NOMO-1 (cell line): ENCODE measurements around the gene MYRIP.
A peak's percentile ranks its signal among the peaks of the same experiment; 100 is the strongest.
"Not testable (repeated sequence)": the region's sequence is repeated elsewhere in the genome, so short reads cannot be mapped to it uniquely, and the experiment has no call there.

Experiments used
- DNase-seq, 2 experiments: peaks; one replicate each; lab custom pipeline; 2025; ENCODE audit not compliant: unreplicated experiment in 2 of 2; lab: John Stamatoyannopoulos, UW

Gene MYRIP

DNA sequence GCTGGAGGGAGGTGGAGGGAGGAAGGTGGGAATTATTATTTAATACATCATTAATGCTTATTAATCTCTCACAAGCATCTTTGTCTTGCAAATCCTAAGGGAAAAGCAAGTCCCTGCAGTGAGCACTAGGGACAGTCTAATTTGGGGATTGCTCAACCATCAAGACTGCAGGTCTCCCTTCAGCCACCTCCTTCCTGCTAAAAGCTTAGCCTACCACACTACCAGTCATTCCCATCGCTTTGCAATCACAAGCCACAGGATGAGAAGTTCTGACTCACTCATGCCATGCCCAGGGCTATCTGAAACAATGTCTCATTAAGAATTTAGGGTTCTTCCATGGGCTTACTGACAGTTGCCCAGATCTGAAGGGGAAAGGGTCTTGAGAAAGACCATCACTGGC, 449.1 kb downstream of the MYRIP start:
- peak in 1 of 2 experiments; percentile 4 for DNase-seq

- DNase-seq, result no peak
These were observed 452.9 kb downstream of the MYRIP start for GRCh38 chr3:40262331-40262730.

GRCh38 chr3:40264451-40264850, 455.0 kb downstream of the MYRIP start:
- no peak for DNase-seq

DNA sequence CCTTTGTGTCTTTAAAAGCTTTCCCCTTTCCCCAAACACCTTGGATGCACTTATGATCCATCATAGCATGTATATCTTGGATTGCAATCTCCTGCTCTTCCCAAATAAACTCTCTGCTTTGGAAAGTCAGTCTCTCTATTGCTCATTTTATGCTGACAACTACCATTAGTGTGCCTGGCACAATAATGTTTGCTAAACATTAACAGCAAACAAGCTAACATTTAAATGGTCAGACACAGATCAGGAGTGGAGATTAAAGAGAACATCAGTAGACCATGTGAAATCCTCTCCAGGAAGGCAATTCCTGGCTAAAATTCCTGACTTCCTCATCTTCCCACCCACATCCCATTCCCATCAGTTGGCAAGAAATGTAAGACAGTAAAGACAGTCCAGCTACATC, 455.8 kb downstream of the MYRIP start:
- no peak for DNase-seq

GRCh38 chr3:40267937-40268724, 458.7 kb downstream of the MYRIP start:
- peak in 1 of 2 experiments; percentile 16 for DNase-seq

GRCh38 chr3:40268802-40269524, 459.6 kb downstream of the MYRIP start:
- DNase-seq, result no peak

GRCh38 chr3:40278791-40279190, 469.4 kb downstream of the MYRIP start:
- no peak for DNase-seq

GRCh38 chr3:40281995-40282394, 472.6 kb downstream of the MYRIP start:
- DNase-seq, result no peak

DNA sequence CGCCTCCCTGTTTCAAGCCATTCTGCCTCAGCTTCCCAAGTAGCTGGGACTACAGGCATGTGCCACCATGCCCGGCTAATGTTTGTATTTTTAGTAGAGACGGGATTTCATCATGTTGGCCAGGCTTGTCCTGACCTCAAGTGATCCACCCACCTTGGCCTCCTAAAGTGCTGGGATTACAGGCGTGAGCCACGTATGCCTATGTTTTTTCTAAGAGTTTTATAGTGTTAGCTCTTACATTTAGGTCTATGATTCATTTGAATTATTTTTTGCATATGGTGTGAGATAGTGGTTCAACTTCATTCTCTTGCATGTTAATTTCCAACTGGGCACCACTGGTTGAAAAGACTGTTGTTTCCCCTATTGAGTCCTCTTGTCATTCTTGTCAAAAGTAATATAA, 473.6 kb downstream of the MYRIP start:
- not testable (repeated sequence) for DNase-seq

- no peak for DNase-seq
These were observed 477.8 kb downstream of the MYRIP start for GRCh38 chr3:40287248-40287647.

- DNase-seq, result no peak
These were observed 481.0 kb downstream of the MYRIP start for GRCh38 chr3:40290396-40290795.

- DNase-seq, result no peak
These were observed 482.1 kb downstream of the MYRIP start for GRCh38 chr3:40291471-40291870.

DNA sequence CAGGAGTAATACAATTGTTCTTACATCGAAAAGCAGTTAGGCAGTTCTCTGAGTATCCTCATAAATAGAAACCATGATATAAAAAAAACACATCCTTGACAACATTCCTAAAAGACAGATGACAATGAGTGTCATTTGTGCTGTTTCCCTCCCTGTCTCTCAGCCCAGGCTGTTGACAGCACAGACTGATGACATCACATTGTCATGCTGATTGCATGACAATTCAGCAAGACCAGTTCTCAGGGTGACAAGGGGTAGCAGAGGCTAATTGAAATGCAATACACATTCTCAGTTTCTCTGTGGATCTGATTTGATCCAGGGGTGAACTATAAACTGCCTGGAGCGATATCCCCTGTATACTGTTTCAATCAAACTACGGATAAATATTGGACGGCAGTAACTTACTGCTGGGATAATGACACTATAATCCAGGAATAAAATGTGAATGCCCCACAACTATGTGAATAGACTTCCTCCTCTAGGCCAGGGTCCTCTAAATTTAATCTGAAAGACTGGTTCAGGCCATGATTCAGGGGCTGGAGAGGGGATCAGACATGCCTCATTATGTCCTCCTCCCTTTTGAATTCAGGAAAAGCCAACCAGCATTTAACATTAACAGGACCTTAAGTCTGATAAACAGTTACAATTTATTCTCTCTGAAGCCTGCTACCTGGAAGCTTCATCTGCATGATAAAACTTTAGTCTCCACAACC, 483.4 kb downstream of the MYRIP start:
- no peak for DNase-seq

DNA sequence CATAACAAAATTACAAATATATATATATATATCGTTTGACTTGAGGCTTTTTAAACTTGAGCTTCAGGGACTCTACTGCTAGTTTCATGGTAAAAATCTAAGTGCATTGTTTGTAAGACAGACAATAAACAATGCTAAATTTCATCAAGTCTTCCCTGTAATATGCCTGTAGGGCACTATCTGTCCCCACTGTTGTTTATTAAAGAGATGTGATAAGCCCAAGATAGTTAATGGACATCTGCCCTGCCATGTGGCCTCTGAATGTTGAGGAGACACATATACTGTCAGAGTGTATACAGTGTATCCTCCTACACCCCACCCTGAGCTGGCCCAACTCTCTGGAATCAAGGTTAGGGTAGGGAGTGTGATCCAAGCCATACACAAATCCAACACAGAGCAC, 485.0 kb downstream of the MYRIP start:
- no peak for DNase-seq

GRCh38 chr3:40298075-40298474, 488.7 kb downstream of the MYRIP start:
- DNase-seq, result no peak

GRCh38 chr3:40299130-40299720, 489.8 kb downstream of the MYRIP start:
- DNase-seq, result no peak

- peak; percentile 76 to 95 for DNase-seq
These were observed 490.4 kb downstream of the MYRIP start for GRCh38 chr3:40299721-40300335.

- peak in 1 of 2 experiments; percentile 13 for DNase-seq
These were observed 493.4 kb downstream of the MYRIP start for GRCh38 chr3:40302784-40303183.

DNA sequence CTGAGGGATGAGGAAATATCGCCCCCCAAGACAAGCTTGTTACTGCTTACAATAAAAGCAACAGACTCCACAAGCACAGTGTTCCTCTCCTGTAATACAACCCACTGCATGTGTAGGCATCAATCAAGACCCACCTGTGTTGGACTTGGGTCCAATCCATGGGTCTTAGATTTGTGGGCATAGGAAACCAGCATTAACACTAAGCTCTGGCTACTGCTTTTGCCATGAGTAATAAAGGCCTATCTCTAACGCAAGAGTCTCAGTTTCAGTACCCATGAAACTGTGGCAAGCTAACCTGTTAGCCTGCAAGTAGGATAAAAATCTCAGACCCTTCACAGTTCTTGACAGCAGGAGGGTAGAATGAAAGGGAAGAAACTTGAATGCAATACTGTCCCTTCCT, 494.9 kb downstream of the MYRIP start:
- DNase-seq, result no peak

DNA sequence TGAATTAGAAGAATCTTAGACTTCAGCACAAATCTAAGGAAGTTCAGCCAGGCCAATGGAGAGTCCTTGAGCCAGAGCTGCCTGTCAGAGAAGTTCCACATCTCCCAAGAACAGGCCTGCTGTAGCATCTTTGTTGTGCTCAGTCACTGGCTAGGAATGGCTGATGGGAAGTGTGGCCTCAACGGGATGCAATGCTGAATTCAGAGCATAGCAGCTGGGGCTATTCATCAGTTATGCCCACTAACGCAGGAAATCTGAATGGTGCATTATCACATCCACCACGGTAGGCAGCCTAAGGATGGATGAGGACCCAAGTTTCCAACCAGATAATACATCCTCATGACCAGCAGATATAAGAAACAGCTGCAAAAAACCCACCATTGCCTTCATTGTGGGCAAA, 496.9 kb downstream of the MYRIP start:
- DNase-seq, result no peak

DNA sequence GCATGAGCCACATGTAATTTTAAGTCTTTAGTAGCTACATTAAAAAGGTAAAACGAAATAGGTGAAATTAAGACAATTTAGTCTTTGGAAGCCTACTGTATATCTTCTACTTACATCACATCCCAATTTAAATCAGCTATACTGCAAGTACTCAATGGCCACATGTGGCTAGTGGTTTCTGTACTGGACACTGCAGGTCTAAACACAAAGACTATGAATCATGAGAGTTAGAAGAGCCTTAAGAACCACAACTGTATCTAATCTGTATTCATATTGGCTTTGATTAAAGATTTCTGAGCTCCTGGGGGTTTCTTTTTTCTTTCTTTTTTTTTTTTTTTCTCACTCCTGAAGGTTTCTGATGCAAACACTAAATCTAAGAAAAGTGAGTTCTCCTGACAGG, 497.8 kb downstream of the MYRIP start:
- no peak for DNase-seq
